Measurements from ENCODE around the gene BCAM. TPM values are rescaled to one million over a fixed set of nuclear protein-coding genes. Genes with fewer than 3 reads are reported as not detected.
A peak's percentile ranks its signal among the peaks of the same experiment; 100 is the strongest.

The BCAM gene
- polyA plus RNA-seq, 4 donors = 2.9 to 136 (median 18.5) TPM

DNA sequence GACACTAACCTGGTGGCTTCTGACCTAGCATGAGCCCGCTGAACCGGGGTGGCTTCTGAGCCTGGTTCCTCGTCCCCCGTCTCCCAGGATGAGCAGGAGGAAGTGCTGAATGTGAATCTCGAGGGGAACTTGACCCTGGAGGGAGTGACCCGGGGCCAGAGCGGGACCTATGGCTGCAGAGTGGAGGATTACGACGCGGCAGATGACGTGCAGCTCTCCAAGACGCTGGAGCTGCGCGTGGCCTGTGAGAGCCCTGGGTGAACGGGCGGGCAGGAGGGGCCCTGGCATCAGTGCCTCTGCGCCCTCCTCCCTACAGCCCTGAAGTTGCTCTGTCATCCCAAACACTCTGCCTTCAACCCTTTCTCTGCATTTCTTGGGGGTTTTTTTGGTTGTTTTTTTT lies 5.6 kb downstream of the BCAM start:
- no peak overlapping the region for H3K4me3 ChIP-seq (ENCODE audit: low read depth in 1 of 3, low read length in 3 of 3)
- WGBS, 3 donors = 90 to 96% (median 96%) methylated on average over 17 of the region's 17 CpGs
- H3K4me1 ChIP-seq (ENCODE audit: control insufficient read depth in 3 of 3, insufficient read depth in 2 of 3, low read depth in 1 of 3, low read length in 2 of 3) = peaks cover 0 to 45% (median under 1%) of the 10 kb centered on the region in 3 donors
- no peaks in the 10 kb centered on the region for H3K27me3 ChIP-seq (ENCODE audit: control insufficient read depth in 3 of 3, insufficient read depth in 3 of 3, low read length in 3 of 3)
- peaks cover 0 to 65% (median 0%) of the 10 kb centered on the region in 3 donors for H3K36me3 ChIP-seq (ENCODE audit: control insufficient read depth in 3 of 3, insufficient read depth in 2 of 3, low read depth in 1 of 3, low read length in 3 of 3)
- H3K9me3 ChIP-seq (ENCODE audit: control insufficient read depth in 2 of 2, insufficient read depth in 1 of 2, low read depth in 1 of 2, low read length in 1 of 2) = no peaks in the 10 kb centered on the region
- DNase-seq = no peak
- no peak for FAIRE-seq
- H3K27ac ChIP-seq (ENCODE audit: low read depth in 1 of 3, low read length in 2 of 3) = no peak overlapping the region

DNA sequence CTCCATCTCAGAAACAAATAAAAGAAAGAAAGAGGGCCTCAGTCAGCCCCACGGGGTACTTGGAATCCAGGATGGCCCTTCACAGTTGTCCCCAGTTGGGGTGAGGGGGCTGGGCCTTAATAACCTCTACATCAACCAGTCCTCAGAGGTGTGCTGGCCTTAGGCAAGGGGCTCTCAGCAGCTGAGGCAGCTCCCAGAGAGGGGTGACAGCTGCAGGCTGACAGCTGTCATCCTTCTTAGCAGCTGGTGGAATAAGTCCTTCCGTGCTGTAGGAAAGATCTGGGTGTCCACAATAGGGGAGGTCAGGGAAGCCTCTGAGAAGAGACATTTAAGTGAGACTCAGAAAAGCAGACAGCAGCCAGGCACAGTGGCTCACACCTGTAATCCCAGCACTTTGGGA lies 7.4 kb downstream of the BCAM start:
- H3K4me1 ChIP-seq (ENCODE audit: control insufficient read depth in 3 of 3, insufficient read depth in 2 of 3, low read depth in 1 of 3, low read length in 2 of 3) = peaks cover 0 to 28% (median 0%) of the 10 kb centered on the region in 3 donors
- DNase-seq (no peak), FAIRE-seq (no peak)
- 62 to 75% (median 74%) methylated on average over 2 of the region's 2 CpGs for WGBS, 3 donors
- no peaks in the 10 kb centered on the region for H3K9me3 ChIP-seq (ENCODE audit: control insufficient read depth in 2 of 2, insufficient read depth in 1 of 2, low read depth in 1 of 2, low read length in 1 of 2)
- H3K4me3 ChIP-seq (ENCODE audit: low read depth in 1 of 3, low read length in 3 of 3) = no peak overlapping the region
- H3K36me3 ChIP-seq (ENCODE audit: control insufficient read depth in 3 of 3, insufficient read depth in 2 of 3, low read depth in 1 of 3, low read length in 3 of 3) = peaks cover 0 to 72% (median 0%) of the 10 kb centered on the region in 3 donors
- H3K27ac ChIP-seq (ENCODE audit: low read depth in 1 of 3, low read length in 2 of 3) = no peak overlapping the region
- H3K27me3 ChIP-seq (ENCODE audit: control insufficient read depth in 3 of 3, insufficient read depth in 3 of 3, low read length in 3 of 3) = no peaks in the 10 kb centered on the region

DNA sequence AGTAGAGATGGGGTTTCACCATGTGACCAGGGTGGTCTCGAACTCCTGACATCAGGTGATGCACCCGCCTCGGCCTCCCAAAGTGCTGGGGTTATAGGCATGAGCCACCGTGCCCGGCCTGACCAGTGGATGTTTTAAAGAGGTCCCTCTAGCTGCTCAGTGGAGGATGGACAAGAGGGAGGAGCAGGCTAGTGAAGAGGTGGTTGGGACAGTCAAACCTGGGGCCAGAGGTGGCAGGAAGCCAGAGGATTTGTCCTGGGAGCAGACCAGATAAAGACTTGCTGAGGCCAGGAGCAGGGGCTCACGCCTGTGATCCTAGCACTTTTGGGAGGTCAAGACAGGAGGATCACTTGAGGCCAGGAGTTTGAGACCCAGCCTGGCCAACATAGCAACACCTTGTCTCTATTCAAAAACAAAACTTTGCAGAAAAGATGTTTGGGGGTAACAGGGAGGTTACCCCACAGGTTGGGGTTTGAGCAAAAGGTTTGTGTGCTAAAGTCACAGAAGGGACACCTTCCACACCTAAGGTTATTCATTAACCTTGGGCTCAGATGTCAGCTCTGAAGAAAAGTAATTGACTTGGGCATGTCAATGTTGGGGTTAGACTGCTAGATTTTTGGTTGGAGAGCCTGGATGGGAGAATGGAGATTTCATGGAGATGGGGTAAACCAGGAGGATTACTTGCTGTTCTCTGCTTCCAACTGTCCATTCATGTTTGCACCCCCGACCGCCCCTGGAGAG lies 9.0 kb downstream of the BCAM start:
- Histone ChIP-seq H3K9me3 (ENCODE audit: control insufficient read depth in 2 of 2, insufficient read depth in 1 of 2, low read depth in 1 of 2, low read length in 1 of 2) (no peaks in the 10 kb centered on the region), H3K27me3 (ENCODE audit: control insufficient read depth in 3 of 3, insufficient read depth in 3 of 3, low read length in 3 of 3) (no peaks in the 10 kb centered on the region), H3K4me1 (ENCODE audit: control insufficient read depth in 3 of 3, insufficient read depth in 2 of 3, low read depth in 1 of 3, low read length in 2 of 3) (peaks cover 0 to 19% (median 0%) of the 10 kb centered on the region in 3 donors), H3K4me3 (ENCODE audit: low read depth in 1 of 3, low read length in 3 of 3) (no peak overlapping the region), H3K36me3 (ENCODE audit: control insufficient read depth in 3 of 3, insufficient read depth in 2 of 3, low read depth in 1 of 3, low read length in 3 of 3) (peaks cover 0 to 64% (median 0%) of the 10 kb centered on the region in 3 donors), H3K27ac (ENCODE audit: low read depth in 1 of 3, low read length in 2 of 3) (peak overlapping the region in 1 of 3 donors; percentile 61)
- WGBS, 3 donors = 73 to 84% (median 78%) methylated on average over 8 of the region's 8 CpGs
- no peak for FAIRE-seq
- peak; percentile 28 to 52 for DNase-seq

DNA sequence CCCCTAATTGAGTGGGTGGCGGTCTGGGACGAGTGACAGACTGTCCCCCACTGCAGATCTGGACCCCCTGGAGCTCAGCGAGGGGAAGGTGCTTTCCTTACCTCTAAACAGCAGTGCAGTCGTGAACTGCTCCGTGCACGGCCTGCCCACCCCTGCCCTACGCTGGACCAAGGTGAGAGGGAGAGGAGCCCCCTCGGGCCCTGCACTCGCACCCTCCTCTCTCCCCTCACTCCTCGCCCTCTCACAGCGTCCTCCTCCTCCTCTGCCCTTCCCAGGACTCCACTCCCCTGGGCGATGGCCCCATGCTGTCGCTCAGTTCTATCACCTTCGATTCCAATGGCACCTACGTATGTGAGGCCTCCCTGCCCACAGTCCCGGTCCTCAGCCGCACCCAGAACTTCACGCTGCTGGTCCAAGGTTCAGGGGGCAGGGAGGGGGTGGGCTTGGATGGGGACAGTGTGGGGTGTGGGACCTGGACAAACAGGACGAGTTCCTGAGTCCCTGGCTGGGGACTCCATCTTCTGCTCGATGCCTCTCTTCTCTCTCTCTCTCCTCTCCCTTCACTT lies 9.6 kb downstream of the BCAM start:
- Histone ChIP-seq H3K9me3 (ENCODE audit: control insufficient read depth in 2 of 2, insufficient read depth in 1 of 2, low read depth in 1 of 2, low read length in 1 of 2) (no peaks in the 10 kb centered on the region), H3K36me3 (ENCODE audit: control insufficient read depth in 3 of 3, insufficient read depth in 2 of 3, low read depth in 1 of 3, low read length in 3 of 3) (peaks cover 0 to 57% (median 0%) of the 10 kb centered on the region in 3 donors), H3K4me3 (ENCODE audit: low read depth in 1 of 3, low read length in 3 of 3) (no peak overlapping the region), H3K27ac (ENCODE audit: low read depth in 1 of 3, low read length in 2 of 3) (peak overlapping the region in 1 of 3 donors; percentile 61), H3K27me3 (ENCODE audit: control insufficient read depth in 3 of 3, insufficient read depth in 3 of 3, low read length in 3 of 3) (no peaks in the 10 kb centered on the region), H3K4me1 (ENCODE audit: control insufficient read depth in 3 of 3, insufficient read depth in 2 of 3, low read depth in 1 of 3, low read length in 2 of 3) (peaks cover 0 to 24% (median 0%) of the 10 kb centered on the region in 3 donors)
- DNase-seq (peak; percentile 46 to 81), FAIRE-seq (no peak)
- WGBS, 3 donors = 38 to 66% (median 59%) methylated on average over 19 to 20 of the region's 20 CpGs

DNA sequence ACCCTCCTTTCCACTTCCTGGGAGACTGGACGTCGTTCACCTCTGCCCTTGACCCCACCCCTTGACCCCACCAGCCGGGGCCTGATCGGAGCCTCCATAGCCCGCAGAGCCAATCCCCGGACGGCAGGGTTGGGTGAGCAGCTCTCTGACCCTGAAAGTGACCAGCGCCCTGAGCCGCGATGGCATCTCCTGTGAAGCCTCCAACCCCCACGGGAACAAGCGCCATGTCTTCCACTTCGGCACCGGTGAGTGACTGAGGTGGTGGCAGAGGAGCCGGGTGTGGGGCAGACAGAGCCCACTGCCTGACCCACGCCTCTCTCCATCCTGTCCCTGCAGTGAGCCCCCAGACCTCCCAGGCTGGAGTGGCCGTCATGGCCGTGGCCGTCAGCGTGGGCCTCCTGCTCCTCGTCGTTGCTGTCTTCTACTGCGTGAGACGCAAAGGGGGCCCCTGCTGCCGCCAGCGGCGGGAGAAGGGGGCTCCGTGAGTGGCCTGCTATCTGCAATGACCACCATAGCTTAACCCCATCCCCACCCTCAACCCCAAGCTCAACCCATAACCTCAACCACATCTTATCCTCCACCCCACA lies 10.4 kb downstream of the BCAM start:
- DNase-seq (no peak), FAIRE-seq (no peak)
- Histone ChIP-seq H3K27me3 (ENCODE audit: control insufficient read depth in 3 of 3, insufficient read depth in 3 of 3, low read length in 3 of 3) (no peaks in the 10 kb centered on the region), H3K4me3 (ENCODE audit: low read depth in 1 of 3, low read length in 3 of 3) (no peak overlapping the region), H3K27ac (ENCODE audit: low read depth in 1 of 3, low read length in 2 of 3) (no peak overlapping the region), H3K36me3 (ENCODE audit: control insufficient read depth in 3 of 3, insufficient read depth in 2 of 3, low read depth in 1 of 3, low read length in 3 of 3) (peaks cover 0 to 49% (median 0%) of the 10 kb centered on the region in 3 donors), H3K4me1 (ENCODE audit: control insufficient read depth in 3 of 3, insufficient read depth in 2 of 3, low read depth in 1 of 3, low read length in 2 of 3) (peaks cover 0 to 24% (median 0%) of the 10 kb centered on the region in 3 donors), H3K9me3 (ENCODE audit: control insufficient read depth in 2 of 2, insufficient read depth in 1 of 2, low read depth in 1 of 2, low read length in 1 of 2) (no peaks in the 10 kb centered on the region)
- WGBS, 3 donors = 91 to 93% (median 91%) methylated on average over 24 to 28 of the region's 28 CpGs

DNA sequence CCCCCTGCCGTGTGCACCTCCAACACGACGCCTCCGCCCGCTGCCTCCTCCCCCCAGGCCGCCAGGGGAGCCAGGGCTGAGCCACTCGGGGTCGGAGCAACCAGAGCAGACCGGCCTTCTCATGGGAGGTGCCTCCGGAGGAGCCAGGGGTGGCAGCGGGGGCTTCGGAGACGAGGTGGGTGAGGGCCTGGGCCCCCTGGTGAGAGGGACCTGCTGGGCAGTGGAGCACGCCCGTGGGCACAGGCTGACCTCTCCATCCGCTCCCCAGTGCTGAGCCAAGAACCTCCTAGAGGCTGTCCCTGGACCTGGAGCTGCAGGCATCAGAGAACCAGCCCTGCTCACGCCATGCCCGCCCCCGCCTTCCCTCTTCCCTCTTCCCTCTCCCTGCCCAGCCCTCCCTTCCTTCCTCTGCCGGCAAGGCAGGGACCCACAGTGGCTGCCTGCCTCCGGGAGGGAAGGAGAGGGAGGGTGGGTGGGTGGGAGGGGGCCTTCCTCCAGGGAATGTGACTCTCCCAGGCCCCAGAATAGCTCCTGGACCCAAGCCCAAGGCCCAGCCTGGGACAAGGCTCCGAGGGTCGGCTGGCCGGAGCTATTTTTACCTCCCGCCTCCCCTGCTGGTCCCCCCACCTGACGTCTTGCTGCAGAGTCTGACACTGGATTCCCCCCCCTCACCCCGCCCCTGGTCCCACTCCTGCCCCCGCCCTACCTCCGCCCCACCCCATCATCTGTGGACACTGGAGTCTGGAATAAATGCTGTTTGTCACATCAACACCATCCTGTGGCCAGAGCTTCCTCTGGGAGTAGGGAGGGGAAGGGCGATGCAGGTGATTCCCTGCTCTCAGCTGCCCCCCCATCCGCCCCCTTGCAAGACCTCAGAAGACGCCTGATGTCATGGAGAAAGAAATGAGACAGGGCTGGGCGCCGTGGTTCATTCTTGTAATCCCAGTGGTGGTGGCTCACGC lies 12.0 kb downstream of the BCAM start:
- no peak for DNase-seq
- H3K4me1 ChIP-seq (ENCODE audit: control insufficient read depth in 3 of 3, insufficient read depth in 2 of 3, low read depth in 1 of 3, low read length in 2 of 3) = peaks cover 0 to 24% (median 0%) of the 10 kb centered on the region in 3 donors
- H3K27me3 ChIP-seq (ENCODE audit: control insufficient read depth in 3 of 3, insufficient read depth in 3 of 3, low read length in 3 of 3) = no peaks in the 10 kb centered on the region
- peaks cover 0 to 35% (median 0%) of the 10 kb centered on the region in 3 donors for H3K36me3 ChIP-seq (ENCODE audit: control insufficient read depth in 3 of 3, insufficient read depth in 2 of 3, low read depth in 1 of 3, low read length in 3 of 3)
- no peak overlapping the region for H3K27ac ChIP-seq (ENCODE audit: low read depth in 1 of 3, low read length in 2 of 3)
- WGBS, 3 donors = 65 to 82% (median 76%) methylated on average over 26 to 35 of the region's 35 CpGs
- H3K9me3 ChIP-seq (ENCODE audit: control insufficient read depth in 2 of 2, insufficient read depth in 1 of 2, low read depth in 1 of 2, low read length in 1 of 2) = no peaks in the 10 kb centered on the region
- H3K4me3 ChIP-seq (ENCODE audit: low read depth in 1 of 3, low read length in 3 of 3) = no peak overlapping the region
- FAIRE-seq = no peak

DNA sequence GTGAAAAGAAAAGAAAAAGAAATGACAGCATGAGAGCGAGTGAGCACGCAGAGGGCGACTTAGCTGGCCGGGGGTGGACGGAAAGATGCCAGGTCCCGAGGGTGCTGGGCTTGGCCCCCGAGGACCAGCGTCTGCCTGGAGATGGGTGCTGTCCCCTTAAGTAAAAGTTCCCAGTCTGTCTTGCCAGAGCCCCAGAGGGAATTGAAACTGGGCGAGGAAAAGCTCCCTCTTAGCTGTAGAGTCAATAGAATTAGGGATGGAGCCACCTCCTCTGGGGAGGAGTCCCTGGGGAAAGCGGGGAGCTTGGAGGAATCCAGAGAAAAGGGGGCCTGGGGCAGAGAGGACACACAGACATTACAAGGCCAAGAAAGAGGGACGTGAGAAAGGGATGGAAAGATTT lies 13.3 kb downstream of the BCAM start:
- 62 to 69% (median 69%) methylated on average over 11 of the region's 11 CpGs for WGBS, 3 donors

More for the DNA sequence above, 13.3 kb downstream of the BCAM start:
- Histone ChIP-seq H3K4me3 (ENCODE audit: low read depth in 1 of 3, low read length in 3 of 3) (no peak overlapping the region), H3K9me3 (ENCODE audit: control insufficient read depth in 2 of 2, insufficient read depth in 1 of 2, low read depth in 1 of 2, low read length in 1 of 2) (no peaks in the 10 kb centered on the region), H3K27me3 (ENCODE audit: control insufficient read depth in 3 of 3, insufficient read depth in 3 of 3, low read length in 3 of 3) (no peaks in the 10 kb centered on the region), H3K36me3 (ENCODE audit: control insufficient read depth in 3 of 3, insufficient read depth in 2 of 3, low read depth in 1 of 3, low read length in 3 of 3) (peaks cover 0 to 30% (median 0%) of the 10 kb centered on the region in 3 donors), H3K4me1 (ENCODE audit: control insufficient read depth in 3 of 3, insufficient read depth in 2 of 3, low read depth in 1 of 3, low read length in 2 of 3) (peaks cover 0 to 24% (median 0%) of the 10 kb centered on the region in 3 donors), H3K27ac (ENCODE audit: low read depth in 1 of 3, low read length in 2 of 3) (no peak overlapping the region)
- FAIRE-seq (no peak), DNase-seq (no peak)

All from small intestine (tissue), 7 donors.